ENCODE measurements around the gene RTL1.

RTL1 gene

GRCh38 chr14:100903672-100904185 is at the start of gene RTL1:
Gene RTL1 (minus strand): TSS chr14:100903722. CDS start chr14:100884788, 18,934 bp downstream.
- DNase-seq = no peak

GRCh38 chr14:100950024-100950423 is 46.5 kb upstream of the RTL1 start:
- DNase-seq = no peak

DNA sequence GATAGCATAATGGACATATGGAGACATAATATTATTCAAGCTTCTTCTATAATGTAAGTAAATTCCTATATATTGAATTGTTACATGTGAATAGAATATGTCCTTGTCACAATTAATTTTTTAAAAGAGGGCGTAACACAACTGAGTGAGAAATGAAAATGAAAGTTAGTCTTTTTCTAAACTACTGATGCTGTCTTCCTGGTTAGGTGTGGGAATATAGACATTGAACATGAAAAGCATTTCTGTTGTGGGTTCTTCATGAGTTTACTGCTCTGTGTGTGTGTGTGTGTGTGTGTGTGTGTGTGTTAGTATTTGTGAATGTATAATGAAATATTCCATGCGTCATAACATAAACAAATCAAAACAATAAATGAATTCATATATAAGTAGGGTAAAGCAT is 40.5 kb upstream of the RTL1 start:
- DNase-seq = no peak

GRCh38 chr14:100930270-100930669 is 26.7 kb upstream of the RTL1 start:
- no peak for DNase-seq

GRCh38 chr14:100915560-100915959 is 12.0 kb upstream of the RTL1 start:
- DNase-seq = no peak

GRCh38 chr14:100914597-100915021 is 11.1 kb upstream of the RTL1 start:
- no peak for DNase-seq

GRCh38 chr14:100911665-100912316 is 8.3 kb upstream of the RTL1 start:
- no peak for DNase-seq

DNA sequence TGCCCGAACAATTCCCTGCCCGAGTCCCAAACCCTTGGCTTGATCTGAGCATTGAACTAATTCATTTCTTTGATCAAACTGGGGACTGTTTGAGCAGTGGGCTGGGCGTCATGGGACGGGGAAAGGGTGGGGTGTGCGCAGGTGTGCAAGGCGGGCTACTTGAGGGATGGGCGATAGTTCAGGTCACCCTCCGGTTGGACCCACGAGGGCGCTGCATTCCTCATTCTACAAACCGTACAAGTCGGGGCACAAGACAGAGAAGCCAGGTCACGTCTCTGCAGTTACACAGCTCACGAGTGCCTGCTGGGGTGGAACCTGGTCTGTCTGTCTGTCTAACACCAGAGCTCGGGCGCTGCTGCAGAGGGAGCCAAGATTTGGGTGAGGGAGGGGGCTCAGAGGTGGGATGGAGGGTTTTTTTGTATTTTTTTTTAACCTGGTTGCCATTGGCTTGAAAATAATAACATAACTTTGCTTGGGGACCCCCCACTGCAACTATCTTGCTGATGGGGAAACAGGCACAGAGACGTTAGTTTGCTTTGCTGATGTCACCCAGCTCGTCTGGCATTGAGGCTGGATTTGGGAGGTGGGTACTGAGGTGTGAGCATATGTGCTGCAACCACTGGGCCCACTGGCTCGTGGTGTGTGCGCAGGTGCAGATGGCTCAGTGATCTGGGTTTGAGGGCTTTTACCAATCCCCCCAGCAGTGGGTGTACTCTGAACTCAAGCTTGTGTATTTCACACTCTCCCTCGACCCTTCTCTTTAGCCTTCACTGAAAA is 7.6 kb upstream of the RTL1 start:
- DNase-seq = no peak

- no peak for DNase-seq
These were observed 5.9 kb upstream of the RTL1 start for GRCh38 chr14:100909439-100909838.

DNA sequence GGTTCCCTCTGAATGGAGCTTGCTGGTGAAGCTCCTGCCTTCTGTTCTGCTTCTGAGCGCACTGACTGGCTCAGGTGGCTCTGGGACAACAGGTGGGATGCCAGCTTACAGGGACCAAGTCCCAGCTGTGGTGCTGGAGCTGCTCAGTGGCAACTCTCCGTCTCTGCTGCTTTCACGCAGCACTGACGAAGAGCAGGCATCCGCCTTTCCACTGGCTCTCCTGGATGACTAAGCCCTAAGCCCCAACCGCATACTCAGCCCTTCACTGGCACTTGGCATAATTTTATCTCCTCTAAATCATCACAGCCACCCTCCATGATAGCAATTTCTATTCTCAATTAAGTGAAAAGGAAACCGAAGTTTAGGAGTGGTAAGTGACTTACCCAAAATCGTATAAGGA is 3.7 kb upstream of the RTL1 start:
- no peak for DNase-seq

- no peak for DNase-seq
These were observed 2.9 kb upstream of the RTL1 start for GRCh38 chr14:100906420-100906819.

DNA sequence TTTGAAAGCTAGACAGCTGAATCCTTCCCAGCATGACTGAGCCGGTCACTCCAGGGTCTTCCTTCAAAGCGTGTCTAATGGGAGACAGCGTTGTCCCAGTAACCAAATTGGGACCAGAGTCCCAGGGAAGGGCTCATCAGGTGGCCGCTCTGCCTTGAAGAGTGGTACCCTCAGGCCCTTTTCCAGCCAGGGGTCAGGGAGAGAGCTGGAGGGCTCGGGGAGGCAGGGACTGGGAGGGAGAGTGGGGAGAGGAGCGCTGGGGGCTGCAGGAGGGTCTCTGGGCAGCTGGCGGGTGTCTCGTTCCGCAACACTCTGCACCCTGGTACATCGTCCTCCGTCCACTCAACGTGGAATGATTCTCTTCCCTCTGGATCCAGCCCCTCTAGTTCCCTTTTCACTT is 1.6 kb upstream of the RTL1 start:
- DNase-seq = no peak

DNA sequence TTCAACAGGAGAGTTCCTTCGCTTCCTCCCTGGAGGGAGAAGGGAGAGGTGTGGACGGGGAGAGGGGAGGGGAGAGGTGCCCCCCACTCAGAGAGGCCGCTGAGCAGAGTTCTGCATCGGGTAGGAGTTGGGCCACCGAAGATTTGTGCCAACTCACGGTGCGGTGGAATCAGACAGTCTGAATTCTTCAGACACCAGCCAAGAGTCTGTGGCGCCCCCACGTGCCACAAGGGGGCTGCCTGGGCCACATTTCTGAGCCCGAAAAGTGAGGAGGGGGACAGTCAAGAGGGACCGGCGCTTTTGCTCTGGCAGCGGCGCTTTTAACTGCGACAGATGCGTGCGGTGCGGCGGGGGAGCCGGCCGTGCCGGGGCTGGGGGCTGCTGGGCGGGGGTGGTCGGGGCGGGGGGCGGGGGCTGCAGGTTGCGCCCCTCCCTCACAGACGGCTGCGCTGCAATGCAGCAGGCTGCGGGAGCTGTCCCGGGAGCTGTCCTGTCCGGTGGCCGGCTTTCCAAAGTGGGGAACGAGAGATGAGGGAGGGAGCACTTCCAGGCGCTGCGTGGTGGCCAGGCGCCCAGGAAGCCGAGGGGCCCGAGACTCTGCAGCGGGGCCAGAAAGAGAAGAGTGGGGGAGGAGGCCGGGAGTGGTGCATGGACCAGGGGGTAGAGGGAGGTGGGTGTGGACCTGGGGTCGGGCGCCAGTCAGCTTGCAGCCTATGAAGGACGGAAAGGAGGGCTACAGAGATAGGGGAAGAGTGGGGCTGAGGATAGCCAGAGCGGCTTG is 975 bp upstream of the RTL1 start:
- no peak for DNase-seq

DNA sequence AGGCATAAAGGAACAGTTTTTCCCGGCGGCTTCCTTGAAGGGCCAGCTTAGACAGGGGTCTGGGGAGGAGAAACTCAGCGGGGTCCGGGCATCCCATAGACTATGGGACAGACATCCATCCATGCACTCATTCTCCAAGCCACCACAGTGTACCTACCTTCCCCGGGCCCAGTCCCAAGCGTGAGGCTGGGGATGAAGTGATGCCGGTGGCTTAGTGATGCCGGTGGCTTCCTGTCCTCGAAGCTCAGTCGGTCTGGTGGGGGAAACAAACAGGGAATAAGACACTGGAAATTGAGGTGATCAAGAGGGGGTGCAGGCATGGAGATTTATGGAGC is 421 bp downstream of the RTL1 start:
- DNase-seq = no peak

DNA sequence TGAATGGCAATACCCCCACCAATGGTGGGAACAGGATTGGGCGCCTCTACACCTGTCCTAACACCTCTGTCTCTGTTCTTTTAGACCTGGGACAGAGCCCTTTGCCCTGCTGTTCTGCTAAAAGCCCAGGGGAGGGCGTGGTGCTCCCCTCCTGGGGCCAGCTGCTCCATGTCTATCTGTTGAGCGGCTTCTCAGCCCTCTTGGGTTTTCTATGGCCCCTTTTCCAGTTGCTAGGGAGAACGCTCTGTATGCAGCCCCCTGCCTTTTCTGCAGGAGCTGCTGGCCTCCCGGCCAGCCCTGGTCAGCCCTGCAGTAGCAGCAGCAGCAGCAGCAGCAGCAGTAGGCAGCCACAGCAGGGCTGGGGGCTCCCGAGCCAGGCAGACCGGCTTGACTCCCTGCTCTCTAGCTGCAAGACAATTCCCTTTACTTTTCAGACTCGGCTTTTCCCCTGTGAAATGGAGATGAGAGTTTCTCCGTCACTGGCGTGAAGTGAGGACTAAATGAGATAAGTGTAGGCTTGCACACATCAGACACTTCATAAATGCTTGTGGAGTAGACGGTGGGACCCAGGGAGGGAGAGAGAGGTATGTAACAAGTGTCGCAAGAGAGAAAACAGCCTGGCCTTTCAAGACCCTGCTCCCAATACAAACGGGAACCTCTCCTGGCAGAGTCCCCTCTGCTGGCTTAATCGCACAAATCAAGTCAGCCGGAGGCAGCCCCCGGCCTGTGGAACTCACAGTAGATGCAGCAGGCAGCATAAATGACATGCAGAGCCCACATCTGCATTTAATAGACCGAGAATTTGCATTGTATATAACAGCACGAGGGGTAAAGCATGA is 1.0 kb downstream of the RTL1 start:
- no peak for DNase-seq

DNA sequence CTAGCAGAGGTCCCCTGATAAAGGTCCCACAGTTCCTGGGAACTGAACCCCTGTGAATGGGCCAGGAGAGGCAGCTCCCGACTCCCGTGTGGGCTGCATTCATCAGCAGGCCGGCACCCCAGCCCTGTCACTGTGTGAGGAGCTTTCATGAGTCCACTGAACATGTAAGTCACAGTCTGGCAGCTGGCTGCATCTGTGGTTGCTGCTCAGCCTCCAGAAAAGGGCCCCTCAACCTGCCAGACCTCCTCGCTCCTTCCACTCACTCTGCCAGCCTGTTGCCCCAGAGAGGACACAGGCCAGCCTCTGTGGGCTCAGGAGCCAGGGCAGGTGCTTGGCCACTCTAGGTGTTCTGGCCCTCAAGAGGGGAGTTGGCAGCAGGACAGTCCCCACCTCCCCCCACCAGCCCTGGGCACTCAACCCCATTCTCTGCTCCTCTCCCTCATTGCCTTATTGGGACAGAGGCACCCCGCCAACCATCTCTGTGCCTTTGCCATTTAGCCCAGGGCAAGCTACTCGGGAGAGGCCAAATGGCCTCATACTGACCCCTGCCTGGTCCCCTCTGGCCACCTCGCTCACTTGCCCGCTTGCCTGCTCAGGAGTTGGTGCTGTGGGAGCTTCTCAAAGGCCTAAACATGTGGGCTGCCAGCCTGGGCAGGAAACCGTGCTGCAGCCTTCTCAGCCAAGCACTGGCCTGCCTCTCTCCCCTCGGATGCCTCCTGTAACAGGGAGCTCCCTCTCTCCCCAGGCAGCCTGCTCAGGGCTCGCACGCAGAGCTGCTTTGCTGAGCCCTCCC is 1.9 kb downstream of the RTL1 start:
- no peak for DNase-seq

DNA sequence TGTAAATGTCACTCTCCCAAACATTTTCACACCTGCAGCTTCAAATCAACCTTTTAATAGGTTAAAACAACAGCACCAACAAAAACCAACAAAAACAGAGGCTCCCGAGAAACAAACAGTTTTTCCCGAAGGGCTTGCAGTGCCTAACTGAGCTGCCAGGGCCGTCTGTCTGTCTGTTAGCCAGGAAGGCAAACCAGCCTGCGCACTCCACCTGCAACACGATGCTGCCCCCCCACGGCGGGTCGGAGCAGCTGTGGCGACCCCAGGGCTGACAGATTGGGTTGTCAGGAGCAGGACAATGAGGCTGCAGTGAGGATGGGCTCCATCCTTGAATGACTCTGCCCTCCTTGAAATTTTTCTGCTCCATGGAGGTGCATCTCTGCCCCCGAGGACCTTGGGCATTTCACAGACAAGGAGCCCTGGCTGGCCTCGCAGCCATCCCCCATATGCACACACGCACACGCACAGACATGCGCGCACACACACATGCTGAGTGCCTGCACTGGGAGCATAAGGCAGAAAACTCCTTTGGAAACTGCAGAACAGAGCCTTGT is 2.6 kb downstream of the RTL1 start:
- DNase-seq = peak; percentile 31

DNA sequence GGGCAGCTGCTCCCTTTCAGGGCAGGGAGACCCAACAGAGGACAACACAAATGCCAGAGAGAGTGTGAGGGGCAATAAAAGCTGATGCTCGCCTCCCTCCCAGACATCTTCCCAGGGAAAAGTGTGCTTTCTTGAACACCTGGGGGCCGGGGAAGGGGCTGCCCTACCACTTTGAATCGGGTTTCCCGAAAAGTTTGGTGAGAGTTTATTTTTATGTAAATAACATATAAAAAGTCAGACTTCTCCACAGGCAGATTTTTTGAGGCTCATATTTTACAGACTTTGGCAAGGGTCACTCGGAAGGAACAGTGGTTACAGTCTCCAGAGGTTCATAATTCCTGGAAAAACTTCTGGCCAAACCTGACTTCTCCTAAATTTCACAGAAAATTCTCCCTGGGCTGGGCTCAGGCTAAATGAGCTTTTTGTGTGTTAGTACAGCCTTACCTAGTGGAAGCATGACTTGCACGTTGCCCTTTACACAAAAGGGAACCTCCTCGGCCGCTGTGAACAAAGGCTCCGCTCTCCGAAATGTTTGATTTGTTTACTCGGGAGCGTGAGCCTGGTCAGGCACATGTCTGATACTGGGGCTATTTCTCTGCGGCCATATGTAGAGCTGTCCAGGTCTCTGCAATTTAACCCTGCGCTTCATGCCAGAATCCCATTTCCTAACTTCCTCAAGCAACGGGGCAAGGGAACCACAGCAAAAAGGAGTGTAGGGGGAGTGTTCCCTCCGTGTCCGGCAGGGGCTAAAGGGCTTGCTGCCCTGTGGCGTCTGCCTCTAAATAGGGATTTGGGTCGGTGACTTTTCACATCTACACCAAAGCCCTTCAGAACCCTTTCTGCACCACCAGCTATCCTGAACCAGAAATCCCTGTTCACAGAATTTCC is 3.4 kb downstream of the RTL1 start:
- no peak for DNase-seq

DNA sequence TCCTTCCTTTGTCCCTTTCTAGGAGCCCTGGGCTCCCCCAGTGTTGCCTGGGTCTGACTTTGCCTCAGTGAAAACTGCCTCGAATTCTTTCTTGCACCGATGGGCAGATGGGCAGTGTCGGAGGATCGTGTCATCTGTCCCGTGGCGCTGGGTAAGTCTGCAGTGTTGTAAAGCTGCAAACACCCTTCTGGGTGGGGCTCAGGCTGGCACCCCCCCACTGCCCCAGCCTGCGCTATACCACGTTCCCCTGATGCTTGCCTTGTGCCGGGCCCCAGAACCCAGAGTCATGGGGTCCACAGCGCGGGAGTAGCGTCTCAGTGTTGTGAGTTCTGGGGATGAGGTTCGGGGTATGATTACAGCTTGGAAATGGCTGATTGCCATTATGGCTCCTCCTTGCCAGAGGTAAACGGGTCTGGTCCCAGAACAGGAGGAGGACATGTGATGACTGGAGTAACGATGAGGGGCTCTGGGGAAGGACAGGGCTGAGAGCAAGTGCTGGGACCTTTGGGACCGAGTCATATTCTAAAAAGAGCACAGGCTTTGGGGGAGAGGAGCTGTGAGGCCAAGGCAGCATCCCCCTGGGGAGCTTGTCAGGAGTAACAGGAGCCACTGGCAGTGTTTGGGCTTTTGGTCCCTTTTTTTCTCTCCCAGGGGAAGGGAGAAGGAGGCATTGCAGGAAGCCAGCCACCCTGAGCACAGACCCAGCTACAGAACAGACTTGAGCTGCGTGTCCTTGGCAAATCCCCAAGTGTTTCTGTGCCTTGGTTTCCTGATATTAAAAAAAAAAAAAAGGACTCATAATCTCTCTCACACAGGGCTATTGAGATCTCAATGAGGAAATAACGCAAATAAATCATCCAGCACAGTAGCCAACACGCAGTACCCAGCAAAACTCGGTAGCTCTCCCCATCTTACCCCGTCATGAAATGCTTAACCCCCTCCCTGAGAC is 4.3 kb downstream of the RTL1 start:
- DNase-seq = peak; percentile 94
